GM18873 (cell line): ENCODE results near the gene PNP.
"Not testable (repeated sequence)": the region's sequence is repeated elsewhere in the genome, so short reads cannot be mapped to it uniquely, and the experiment has no call there.

Experiments used
- ATAC-seq: cut with Tn5 transposase; IDR thresholded peaks from one replicate; pipeline ENCODE4 v1.9.1; 2021; ENCODE audit warnings: mild to moderate bottlenecking, moderate library complexity, moderate number of reproducible peaks; ENCODE audit not compliant: unreplicated experiment, low FRiP score

The PNP gene

GRCh38 chr14:20469242-20469889 lies at the start of gene PNP:
Gene PNP (plus strand): TSS chr14:20469406. CDS start chr14:20469525, 119 bp downstream.
- peak; percentile 88 for ATAC-seq

GRCh38 chr14:20419419-20419818 lies 49.8 kb upstream of the PNP start:
- no peak for ATAC-seq

- ATAC-seq, result no peak
These were observed 47.9 kb upstream of the PNP start for GRCh38 chr14:20421267-20421666.

GRCh38 chr14:20422886-20423285 lies 46.3 kb upstream of the PNP start:
- ATAC-seq, result no peak

GRCh38 chr14:20424851-20425250 lies 44.4 kb upstream of the PNP start:
- ATAC-seq, result no peak

- peak; percentile 78 for ATAC-seq
These were observed 41.8 kb upstream of the PNP start for GRCh38 chr14:20427231-20428009.

GRCh38 chr14:20428010-20428365 lies 41.2 kb upstream of the PNP start:
- peak; percentile 32 for ATAC-seq

GRCh38 chr14:20428802-20429201 lies 40.4 kb upstream of the PNP start:
- ATAC-seq, result no peak

- ATAC-seq, result no peak
These were observed 39.2 kb upstream of the PNP start for GRCh38 chr14:20429801-20430669.

- no peak for ATAC-seq
These were observed 34.3 kb upstream of the PNP start for GRCh38 chr14:20434701-20435581.

- ATAC-seq, result no peak
These were observed 33.4 kb upstream of the PNP start, which contains the start of gene KLHL33 for GRCh38 chr14:20435582-20436362. Gene KLHL33 (minus strand): TSS chr14:20436166. CDS start chr14:20435811, 355 bp downstream.

- ATAC-seq, result no peak
These were observed 32.8 kb upstream of the PNP start for GRCh38 chr14:20436363-20436755.

GRCh38 chr14:20438664-20439063 lies 30.5 kb upstream of the PNP start:
- ATAC-seq, result no peak

- no peak for ATAC-seq
These were observed 28.7 kb upstream of the PNP start for GRCh38 chr14:20440465-20440864.

- no peak for ATAC-seq
These were observed 28.3 kb upstream of the PNP start for GRCh38 chr14:20440882-20441281.

- no peak for ATAC-seq
These were observed 27.7 kb upstream of the PNP start for GRCh38 chr14:20441461-20441860.

- not testable (repeated sequence) for ATAC-seq
These were observed 25.6 kb upstream of the PNP start for GRCh38 chr14:20443650-20444049.

GRCh38 chr14:20446889-20447288 lies 22.3 kb upstream of the PNP start:
- ATAC-seq, result no peak

- ATAC-seq, result not testable (repeated sequence)
These were observed 16.4 kb upstream of the PNP start for GRCh38 chr14:20452831-20453230.
